Stimulated activated CD4-positive, alpha-beta T cell treated with anti-CD3 and anti-CD28 coated beads, Interleukin-4, amount 100 ng/mL, for 4 hours (primary cell): Measurements from ENCODE around the gene CMYA5.
"Not testable (repeated sequence)": the region's sequence is repeated elsewhere in the genome, so short reads cannot be mapped to it uniquely, and the experiment has no call there.

Experiments
- DNase-seq, 2 experiments: peaks; one replicate each; pipeline ENCODE4 v3.0.0-alpha.2; 2020

Gene CMYA5

GRCh38 chr5:79689541-79690466 is at the start of gene CMYA5:
Gene CMYA5, plus strand, starts transcription at chr5:79689836. Its CDS starts 72 bp downstream, at chr5:79689908.
- DNase-seq, result no peak

GRCh38 chr5:79640571-79641055 is 49.0 kb upstream of the CMYA5 start:
- no peak for DNase-seq

GRCh38 chr5:79641414-79641813 is 48.2 kb upstream of the CMYA5 start:
- DNase-seq, result no peak

- no peak for DNase-seq
Observed at GRCh38 chr5:79642210-79642609, 47.4 kb upstream of the CMYA5 start.

GRCh38 chr5:79653843-79654242 is 35.8 kb upstream of the CMYA5 start:
- no peak for DNase-seq

- DNase-seq, result no peak
Observed at GRCh38 chr5:79663212-79663611, 26.4 kb upstream of the CMYA5 start.

GRCh38 chr5:79666758-79667157 is 22.9 kb upstream of the CMYA5 start:
- DNase-seq, result no peak

GRCh38 chr5:79672392-79672791 is 17.2 kb upstream of the CMYA5 start:
- no peak for DNase-seq

- DNase-seq, result not testable (repeated sequence)
Observed at GRCh38 chr5:79676354-79676753, 13.3 kb upstream of the CMYA5 start.

GRCh38 chr5:79682102-79682501 is 7.5 kb upstream of the CMYA5 start:
- DNase-seq, result not testable (repeated sequence)

GRCh38 chr5:79684782-79685181 is 4.9 kb upstream of the CMYA5 start:
- DNase-seq, result no peak

GRCh38 chr5:79685627-79686026 is 4.0 kb upstream of the CMYA5 start:
- no peak for DNase-seq

- no peak for DNase-seq
Observed at GRCh38 chr5:79686799-79687198, 2.8 kb upstream of the CMYA5 start.

- DNase-seq, result no peak
Observed at GRCh38 chr5:79687889-79688288, 1.7 kb upstream of the CMYA5 start.

GRCh38 chr5:79691007-79691406 is 1.4 kb downstream of the CMYA5 start:
- DNase-seq, result no peak

GRCh38 chr5:79692596-79692995 is 3.0 kb downstream of the CMYA5 start:
- no peak for DNase-seq

GRCh38 chr5:79694183-79694582 is 4.5 kb downstream of the CMYA5 start:
- DNase-seq, result no peak

GRCh38 chr5:79694652-79695051 is 5.0 kb downstream of the CMYA5 start:
- no peak for DNase-seq

GRCh38 chr5:79695526-79695925 is 5.9 kb downstream of the CMYA5 start:
- DNase-seq, result no peak

GRCh38 chr5:79697222-79698170 is 7.9 kb downstream of the CMYA5 start:
- no peak for DNase-seq

GRCh38 chr5:79699763-79700400 is 10.2 kb downstream of the CMYA5 start:
- no peak for DNase-seq

- peak in 1 of 2 experiments; percentile 16 for DNase-seq
Observed at GRCh38 chr5:79702606-79703380, 13.2 kb downstream of the CMYA5 start.
